ENCODE measurements around the gene TADA2B. TPM values are rescaled to one million over a fixed set of nuclear protein-coding genes. Genes with fewer than 3 reads are reported as not detected.

The TADA2B gene
- total and polyA plus RNA-seq, 2 experiments from 2014 or later, result 3.6 to 11.4 TPM

GRCh38 chr4:7067452-7068278 lies 24.5 kb downstream of the TADA2B start, which contains the start of gene GRPEL1:
Gene GRPEL1, minus strand, starts transcription at chr4:7068064. Its CDS starts 32 bp downstream, at chr4:7068032.
- peak within 1 kb of the TSS; percentile 39; the same call in 1 of the 2 replicates for H3K27ac Mint-ChIP-seq
- TF ChIP-seq POLR2AphosphoS5 (IDR thresholded peaks at IDR 0.05; ENCODE audit: low read depth) (peak; percentile 96), CREB1 (CRISPR knock-in tag; IDR thresholded peaks at IDR 0.05; ENCODE audit: low read depth) (peak; percentile 63), REST (IDR thresholded peaks at IDR 0.05; ENCODE audit: unreplicated experiment) (no peak), ZNF462 (CRISPR knock-in tag; IDR thresholded peaks at IDR 0.05) (no peak), STAT1 (IDR thresholded peaks at IDR 0.05; ENCODE audit: unreplicated experiment) (no peak), EZH2phosphoT487 (IDR thresholded peaks at IDR 0.05; ENCODE audit: unreplicated experiment) (no peak), ZNF114 (CRISPR knock-in tag; IDR thresholded peaks at IDR 0.05) (no peak), ETS1 (IDR thresholded peaks at IDR 0.05) (no peak), ZNF331 (CRISPR knock-in tag; IDR thresholded peaks at IDR 0.05; ENCODE audit: low read depth) (no peak)
- peaks cover 20% of the 10 kb centered on the region; the same call in 1 of the 2 replicates for H3K4me1 ChIP-seq (ENCODE audit: insufficient read depth)
- H3K79me2 ChIP-seq (replicated peaks; ENCODE audit: insufficient read depth), result peaks cover 45% of the 10 kb centered on the region
- H3K4me2 ChIP-seq, result peak within 1 kb of the TSS; percentile 92
- H3K27ac ChIP-seq (ENCODE audit: low read depth), result no peak within 1 kb of the TSS
- H3K4me3 Mint-ChIP-seq, result peak within 1 kb of the TSS; percentile 92
- H2AFZ ChIP-seq, result peak within 1 kb of the TSS; percentile 90
- H3K9me2 ChIP-seq (ENCODE audit: insufficient read depth), result no peaks in the 10 kb centered on the region
- peak within 1 kb of the TSS; percentile 72 for H3K4me3 ChIP-seq
- H3K27me3 Mint-ChIP-seq (ENCODE audit: insufficient read depth, low read depth, poor library complexity), result peaks cover 15% of the 10 kb centered on the region
- peaks cover 21% of the 10 kb centered on the region for H3K27me3 ChIP-seq (ENCODE audit: insufficient read depth)
- DNase-seq (ENCODE audit: low spot score) (peak; percentile 100), ATAC-seq (peak; percentile 87)
- peaks cover 29% of the 10 kb centered on the region for H3K36me3 Mint-ChIP-seq (ENCODE audit: low read depth)
- peaks cover 8% of the 10 kb centered on the region; the same call in 1 of the 2 replicates for H3K36me3 ChIP-seq (ENCODE audit: insufficient read depth)
- no peaks in the 10 kb centered on the region; the same call in 2 of the 3 replicates for H3K9me3 Mint-ChIP-seq
- H3K4me1 Mint-ChIP-seq, result peaks cover 20% of the 10 kb centered on the region
- no peaks in the 10 kb centered on the region for H3F3A ChIP-seq (replicated peaks; ENCODE audit: low read depth)
- H4K20me1 ChIP-seq (replicated peaks; ENCODE audit: insufficient read depth), result peaks cover 35% of the 10 kb centered on the region

Measured in GM23338 (cell line).